BLaER1 (cell line): ENCODE measurements around the gene CCDC85C.

Experiments
- H3K27ac ChIP-seq: shearing (Covaris generic); formaldehyde crosslinking; 2 replicates; pipeline ENCODE4 v1.8.1; 2022
- H3K27me3 ChIP-seq: shearing (Covaris generic); formaldehyde crosslinking; 2 replicates; pipeline ENCODE4 v1.8.1; 2022
- H3K36me3 ChIP-seq: shearing (Covaris generic); formaldehyde crosslinking; 2 replicates; pipeline ENCODE4 v1.8.1; 2022
- H3K4me1 ChIP-seq: shearing (Covaris generic); formaldehyde crosslinking; 2 replicates; pipeline ENCODE4 v1.8.1; 2022
- H3K4me2 ChIP-seq: shearing (Covaris generic); formaldehyde crosslinking; 2 replicates; pipeline ENCODE4 v1.8.1; 2022
- H3K4me3 ChIP-seq: shearing (Covaris generic); formaldehyde crosslinking; 2 replicates; pipeline ENCODE4 v1.8.1; 2022
- H3K9ac ChIP-seq: shearing (Covaris generic); formaldehyde crosslinking; 2 replicates; pipeline ENCODE4 v1.8.1; 2022
- H3K9me3 ChIP-seq: shearing (Covaris generic); formaldehyde crosslinking; 2 replicates; pipeline ENCODE4 v1.8.1; 2022
- H4K20me1 ChIP-seq: shearing (Covaris generic); formaldehyde crosslinking; 2 replicates; pipeline ENCODE4 v1.8.1; 2022
- Cebpa-rat ChIP-seq: shearing (Covaris generic); IDR thresholded peaks from 2 replicates; pipeline ENCODE4 v1.8.1; 2022

Gene CCDC85C

DNA sequence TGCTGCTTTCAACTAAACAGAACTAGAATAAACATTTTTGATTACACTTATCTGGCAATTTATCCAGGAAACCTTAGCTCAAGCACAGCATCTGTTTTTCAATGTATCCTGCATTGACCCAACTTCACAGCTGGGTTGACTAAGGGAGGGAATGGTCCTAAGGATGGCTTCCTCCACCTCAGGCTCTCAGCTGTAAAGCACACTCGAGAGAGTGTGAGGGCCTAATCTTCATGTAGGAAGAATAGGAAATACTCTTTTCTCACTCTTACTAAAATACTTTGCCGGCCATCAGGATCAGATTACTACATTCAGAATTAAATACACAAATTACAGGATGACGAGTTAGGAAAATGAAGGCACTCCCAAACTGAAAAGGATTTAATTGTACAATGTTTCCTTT lies 130.5 kb downstream of the CCDC85C start:
- no peak overlapping the region for H3K4me3 ChIP-seq
- no peak overlapping the region for H3K27ac ChIP-seq
- H4K20me1 ChIP-seq = peaks cover 100% of the 10 kb centered on the region
- no peaks in the 10 kb centered on the region for H3K36me3 ChIP-seq
- no peak overlapping the region for H3K4me2 ChIP-seq
- H3K9me3 ChIP-seq = no peaks in the 10 kb centered on the region
- H3K9ac ChIP-seq = no peak overlapping the region
- no peak for TF ChIP-seq Cebpa-rat
- peaks cover 33% of the 10 kb centered on the region for H3K4me1 ChIP-seq
- H3K27me3 ChIP-seq = no peaks in the 10 kb centered on the region

DNA sequence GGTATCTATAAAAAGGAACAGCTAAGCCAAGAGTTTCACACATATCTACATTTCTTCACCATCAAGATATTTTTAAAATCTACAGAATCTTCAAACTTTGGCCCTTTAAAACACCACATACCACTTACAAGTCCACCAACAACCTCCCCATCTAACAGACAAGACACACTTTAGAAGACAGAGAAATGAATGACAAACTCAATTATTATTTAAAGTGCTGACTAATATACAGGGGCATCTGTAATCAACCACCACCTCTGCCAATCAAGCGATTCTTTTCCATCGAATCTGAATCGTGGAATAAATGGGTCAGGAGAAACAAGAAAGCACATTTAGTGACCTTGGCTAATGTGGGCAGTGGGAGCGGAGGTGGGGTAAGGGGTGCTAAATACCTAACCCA lies 131.1 kb downstream of the CCDC85C start:
- Histone ChIP-seq H3K4me1 (peaks cover 33% of the 10 kb centered on the region), H3K4me2 (no peak overlapping the region), H3K4me3 (no peak overlapping the region), H3K9me3 (no peaks in the 10 kb centered on the region), H3K27me3 (no peaks in the 10 kb centered on the region), H3K9ac (no peak overlapping the region), H3K27ac (no peak overlapping the region), H3K36me3 (no peaks in the 10 kb centered on the region), H4K20me1 (peaks cover 100% of the 10 kb centered on the region)
- no peak for TF ChIP-seq Cebpa-rat

DNA sequence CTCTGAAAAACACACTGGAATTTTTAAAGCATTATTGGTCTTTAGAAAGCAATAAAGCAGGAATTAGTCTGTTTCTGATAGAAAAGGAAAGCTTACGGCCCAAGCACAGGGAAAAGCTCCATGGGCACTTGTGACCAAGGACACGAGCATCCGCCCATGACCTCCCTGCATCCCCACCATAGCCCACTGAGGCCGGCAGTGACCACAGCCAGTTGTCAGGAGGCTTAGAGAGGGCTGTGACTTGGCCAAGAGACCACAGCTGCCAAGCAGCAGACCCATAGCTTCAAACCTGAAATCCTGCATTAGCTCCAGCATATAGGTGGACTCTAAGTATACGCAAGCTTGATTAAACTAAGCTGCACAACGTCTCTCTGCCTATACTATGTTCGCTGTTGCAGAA lies 132.3 kb downstream of the CCDC85C start:
- Histone ChIP-seq H4K20me1 (peaks cover 100% of the 10 kb centered on the region), H3K9ac (no peak overlapping the region), H3K4me3 (no peak overlapping the region), H3K27ac (no peak overlapping the region), H3K4me2 (no peak overlapping the region), H3K4me1 (peaks cover 38% of the 10 kb centered on the region), H3K9me3 (no peaks in the 10 kb centered on the region), H3K27me3 (no peaks in the 10 kb centered on the region), H3K36me3 (peaks cover 8% of the 10 kb centered on the region; the same call in 1 of the 2 replicates)
- TF ChIP-seq Cebpa-rat = no peak

DNA sequence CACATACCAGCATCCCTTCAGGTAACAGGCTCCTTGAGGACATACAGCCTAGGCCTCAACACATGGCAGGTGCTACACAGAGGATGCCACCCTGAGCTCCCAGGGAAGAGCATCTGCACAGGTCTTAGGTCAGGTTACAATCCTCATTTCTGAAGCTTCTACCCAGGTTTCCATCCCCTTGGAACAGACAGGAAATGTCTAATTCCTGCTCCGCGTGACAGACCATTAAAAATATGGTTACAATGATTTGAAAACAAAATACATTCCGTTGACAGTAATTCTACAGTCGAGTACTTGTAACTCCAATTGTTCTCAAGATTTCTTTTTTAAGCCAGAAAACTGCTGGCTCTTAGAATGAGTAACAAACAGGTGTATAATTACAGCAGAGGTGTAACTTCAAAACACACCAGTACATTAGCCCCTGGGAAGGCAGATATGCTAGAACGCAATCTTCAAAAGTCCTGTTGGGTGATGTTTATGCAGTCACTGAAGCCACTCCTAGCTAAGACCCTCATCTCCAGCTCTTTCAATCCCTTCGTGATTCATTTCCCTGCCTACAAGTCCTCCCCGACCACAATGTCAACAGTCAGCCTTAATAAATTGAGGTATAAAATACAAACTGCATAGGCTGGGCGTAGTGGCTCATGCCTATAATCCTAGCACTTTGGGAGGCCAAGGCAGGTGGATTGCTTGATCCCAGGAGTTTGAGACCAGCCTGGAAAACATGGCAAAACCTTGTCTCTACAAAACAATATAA lies 135.0 kb downstream of the CCDC85C start:
- TF ChIP-seq Cebpa-rat = no peak
- Histone ChIP-seq H3K4me2 (no peak overlapping the region), H3K36me3 (peaks cover 32% of the 10 kb centered on the region), H4K20me1 (peaks cover 100% of the 10 kb centered on the region), H3K27me3 (no peaks in the 10 kb centered on the region), H3K9me3 (no peaks in the 10 kb centered on the region), H3K4me1 (peaks cover 44% of the 10 kb centered on the region), H3K27ac (no peak overlapping the region), H3K9ac (no peak overlapping the region), H3K4me3 (no peak overlapping the region)

DNA sequence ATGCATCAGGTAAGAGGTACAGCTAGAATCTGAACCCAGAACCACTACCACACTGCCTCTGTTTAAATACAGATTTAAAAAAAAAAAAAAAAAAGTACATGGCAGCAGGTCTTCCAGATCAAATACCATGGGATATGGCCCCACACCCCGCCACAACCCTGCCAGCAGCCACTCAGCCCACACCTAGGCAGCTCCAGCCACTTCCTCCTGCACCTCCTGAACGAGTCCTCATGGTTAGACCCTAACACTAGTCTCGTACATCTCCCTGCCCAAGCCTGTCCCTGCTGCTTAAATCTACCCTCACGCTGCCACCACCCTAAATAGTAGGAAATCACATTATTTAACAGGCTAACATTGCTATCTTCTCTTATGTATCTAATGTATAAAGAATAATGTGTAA lies 135.9 kb downstream of the CCDC85C start:
- peaks cover 42% of the 10 kb centered on the region for H3K36me3 ChIP-seq
- no peak overlapping the region for H3K27ac ChIP-seq
- H3K27me3 ChIP-seq = no peaks in the 10 kb centered on the region
- H3K9me3 ChIP-seq = no peaks in the 10 kb centered on the region
- TF ChIP-seq Cebpa-rat = no peak
- H3K4me3 ChIP-seq = no peak overlapping the region
- peaks cover 44% of the 10 kb centered on the region for H3K4me1 ChIP-seq
- H3K4me2 ChIP-seq = no peak overlapping the region
- H3K9ac ChIP-seq = no peak overlapping the region
- H4K20me1 ChIP-seq = peaks cover 100% of the 10 kb centered on the region

DNA sequence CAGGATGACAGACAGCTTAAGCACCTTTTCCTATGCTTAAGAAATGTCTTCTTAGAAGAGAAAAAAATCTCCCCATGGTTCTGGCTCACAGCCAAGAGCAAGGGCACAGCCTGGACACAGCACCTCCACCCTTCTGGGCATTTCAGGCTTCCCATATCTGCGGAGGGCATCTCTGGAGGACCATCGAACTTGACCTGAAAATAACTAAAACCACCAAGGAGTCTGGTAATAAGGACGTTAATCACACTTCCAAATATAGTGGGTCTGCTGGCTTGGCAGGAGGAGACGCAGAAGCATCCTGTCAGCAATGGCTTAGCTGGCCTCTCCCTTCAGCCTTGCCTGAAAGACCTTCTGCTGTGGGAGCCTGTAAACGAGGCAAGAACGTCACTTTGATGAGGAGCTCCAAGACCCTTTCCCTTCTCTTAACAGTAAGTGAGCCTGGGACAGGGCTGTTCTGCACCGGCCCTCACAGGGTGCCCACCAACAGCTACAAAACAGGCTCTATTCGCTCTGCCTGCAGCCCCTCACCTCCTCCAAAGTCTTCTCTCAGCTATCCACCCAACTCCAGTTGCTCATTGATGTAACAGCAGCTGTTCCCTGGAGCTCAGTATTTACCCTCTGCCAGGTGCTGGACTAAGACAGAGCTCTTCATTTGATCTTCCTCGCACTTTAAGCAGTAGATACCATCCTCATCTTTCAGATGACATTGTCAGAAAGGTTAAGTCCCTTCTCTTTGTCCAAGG lies 136.5 kb downstream of the CCDC85C start:
- peaks cover 100% of the 10 kb centered on the region for H4K20me1 ChIP-seq
- H3K9ac ChIP-seq = 0 out of 2 replicates have a peak overlapping the region, but pooled peaks have one; percentile 1
- H3K9me3 ChIP-seq = no peaks in the 10 kb centered on the region
- no peak overlapping the region for H3K4me3 ChIP-seq
- no peak overlapping the region for H3K27ac ChIP-seq
- H3K36me3 ChIP-seq = peaks cover 48% of the 10 kb centered on the region
- H3K27me3 ChIP-seq = no peaks in the 10 kb centered on the region
- peaks cover 44% of the 10 kb centered on the region for H3K4me1 ChIP-seq
- 0 out of 2 replicates have a peak overlapping the region, but pooled peaks have one; percentile 1 for H3K4me2 ChIP-seq
- no peak for TF ChIP-seq Cebpa-rat

DNA sequence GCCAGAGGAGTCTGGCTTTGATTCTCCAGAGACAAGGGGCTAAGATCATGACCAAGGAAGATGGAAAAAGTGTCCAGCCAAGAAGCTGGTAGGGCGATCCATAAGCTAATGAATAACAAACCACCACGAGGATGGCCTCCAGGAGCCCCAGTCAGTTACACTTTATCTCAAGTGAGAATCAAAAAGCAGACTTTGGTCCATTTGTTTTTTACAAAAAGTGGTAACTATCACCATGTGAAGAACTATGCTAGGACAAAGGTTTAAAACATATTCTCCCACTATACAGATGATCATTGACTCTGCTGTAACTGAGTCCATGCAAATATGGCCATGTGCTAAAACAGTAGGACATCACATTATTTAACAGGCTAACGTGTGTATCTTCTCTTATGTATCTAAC lies 137.2 kb downstream of the CCDC85C start:
- Histone ChIP-seq H3K4me3 (no peak overlapping the region), H3K9ac (no peak overlapping the region), H3K36me3 (peaks cover 55% of the 10 kb centered on the region), H4K20me1 (peaks cover 100% of the 10 kb centered on the region), H3K27me3 (no peaks in the 10 kb centered on the region), H3K4me1 (peaks cover 44% of the 10 kb centered on the region), H3K27ac (no peak overlapping the region), H3K4me2 (no peak overlapping the region), H3K9me3 (no peaks in the 10 kb centered on the region)
- no peak for TF ChIP-seq Cebpa-rat

DNA sequence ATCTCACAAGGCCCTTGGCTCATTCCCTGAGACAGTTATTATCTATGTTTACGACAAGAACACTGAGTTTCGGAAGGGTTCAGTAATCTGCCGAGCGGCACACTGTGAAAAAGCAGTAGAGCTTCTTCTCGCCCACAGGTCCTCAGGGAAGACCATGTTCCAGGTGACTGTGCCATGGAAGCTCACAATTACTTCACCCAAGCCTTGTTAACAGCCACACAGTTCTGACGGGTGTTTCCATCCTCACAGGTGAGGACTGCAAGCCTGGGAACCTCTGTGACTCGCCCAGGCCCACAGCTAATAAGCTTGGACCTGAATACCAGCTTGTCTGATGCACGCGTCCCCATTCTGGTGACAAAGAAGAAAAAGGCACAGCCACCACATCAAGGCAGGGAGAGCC lies 138.7 kb downstream of the CCDC85C start:
- no peak for TF ChIP-seq Cebpa-rat
- Histone ChIP-seq H4K20me1 (peaks cover 96% of the 10 kb centered on the region), H3K4me2 (no peak overlapping the region), H3K4me3 (no peak overlapping the region), H3K9ac (no peak overlapping the region), H3K36me3 (peaks cover 70% of the 10 kb centered on the region), H3K4me1 (peaks cover 39% of the 10 kb centered on the region), H3K27me3 (no peaks in the 10 kb centered on the region), H3K9me3 (no peaks in the 10 kb centered on the region), H3K27ac (no peak overlapping the region)

DNA sequence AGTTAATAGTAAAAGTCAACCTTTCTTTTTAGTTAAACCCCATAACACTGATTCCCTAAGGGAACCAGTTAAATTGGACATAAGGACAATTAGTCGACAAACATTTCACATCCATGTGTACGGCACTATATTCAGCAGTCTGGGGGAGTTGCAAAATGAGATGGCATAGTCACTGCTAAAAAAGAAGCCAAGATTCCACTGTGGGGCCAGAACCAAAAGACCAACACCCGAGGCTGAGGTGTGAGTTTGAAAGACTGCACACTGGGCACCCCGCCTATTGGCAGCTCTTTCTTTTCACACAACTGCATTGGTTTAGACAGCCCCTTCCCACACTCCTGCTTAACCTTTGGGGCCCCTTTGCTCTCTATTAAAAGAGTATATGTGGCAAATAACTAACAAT lies 140.0 kb downstream of the CCDC85C start:
- H3K9me3 ChIP-seq = no peaks in the 10 kb centered on the region
- H3K4me1 ChIP-seq = peaks cover 27% of the 10 kb centered on the region
- no peaks in the 10 kb centered on the region for H3K27me3 ChIP-seq
- peaks cover 96% of the 10 kb centered on the region for H4K20me1 ChIP-seq
- peaks cover 81% of the 10 kb centered on the region for H3K36me3 ChIP-seq
- TF ChIP-seq Cebpa-rat = no peak
- no peak overlapping the region for H3K4me3 ChIP-seq
- H3K4me2 ChIP-seq = no peak overlapping the region
- H3K9ac ChIP-seq = no peak overlapping the region
- no peak overlapping the region for H3K27ac ChIP-seq

DNA sequence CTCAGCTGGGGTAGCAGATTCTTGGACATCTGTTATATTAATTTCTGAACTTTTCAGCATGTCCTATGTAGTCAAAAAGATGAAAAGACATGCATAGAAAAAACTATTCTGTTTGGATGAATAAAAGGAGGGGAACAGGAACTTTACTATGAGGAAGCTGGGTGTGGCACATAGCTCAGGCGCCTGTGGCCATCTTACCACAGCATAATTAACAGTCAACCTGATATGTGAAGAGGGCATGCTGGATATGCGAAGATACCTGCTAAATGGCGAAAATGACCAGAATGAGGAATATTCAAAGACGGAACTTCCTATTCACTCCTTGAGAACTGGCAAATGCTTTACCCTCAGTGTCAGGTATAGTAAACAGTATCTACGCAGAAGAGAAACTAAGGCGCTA lies 141.8 kb downstream of the CCDC85C start:
- TF ChIP-seq Cebpa-rat = no peak
- Histone ChIP-seq H3K4me2 (no peak overlapping the region), H3K27ac (no peak overlapping the region), H3K36me3 (peaks cover 91% of the 10 kb centered on the region), H3K4me3 (no peak overlapping the region), H3K9me3 (no peaks in the 10 kb centered on the region), H3K27me3 (no peaks in the 10 kb centered on the region), H3K9ac (no peak overlapping the region), H3K4me1 (peaks cover 10% of the 10 kb centered on the region), H4K20me1 (peaks cover 86% of the 10 kb centered on the region)
